HepG2 (cell line): ENCODE results near the gene MEX3C. TPM values are rescaled to one million over a fixed set of nuclear protein-coding genes. Genes with fewer than 3 reads are reported as not detected.

Experiments
- AGO2 ChIP-seq: fragments of 200-400 bp; formaldehyde crosslinking; optimal IDR thresholded peaks from 2 replicates; pipeline ENCODE3; 2017; ENCODE audit warnings: mild to moderate bottlenecking, low read depth, low read length, moderate library complexity
- BRF2 ChIP-seq: sonication (generic); formaldehyde crosslinking; IDR thresholded peaks from 2 replicates; pipeline ENCODE4 v1.8.1; 2022; ENCODE audit warnings: mild to moderate bottlenecking, missing genetic modification reagents
- CAMTA2 ChIP-seq: sonication (generic); formaldehyde crosslinking; IDR thresholded peaks from 2 replicates; pipeline ENCODE4 v1.4.0; 2020; ENCODE audit warnings: mild to moderate bottlenecking, missing genetic modification reagents, borderline replicate concordance
- HNRNPK ChIP-seq: fragments of 200-400 bp; formaldehyde crosslinking; IDR thresholded peaks from 2 replicates; pipeline ENCODE4 v1.6.1; 2018; ENCODE audit warnings: low read length, low read depth, moderate library complexity, mild to moderate bottlenecking; ENCODE audit not compliant: poor library complexity, severe bottlenecking
- IRX3 ChIP-seq: sonication (generic); formaldehyde crosslinking; IDR thresholded peaks from 2 replicates; pipeline ENCODE4 v1.8.1; 2023; ENCODE audit warnings: mild to moderate bottlenecking, low read depth, missing genetic modification reagents, borderline replicate concordance
- MXI1 ChIP-seq: IDR thresholded peaks from 3 replicates; pipeline ENCODE4 v1.6.1; 2012; ENCODE audit warnings: low read depth, low read length, inconsistent platforms, borderline replicate concordance
- PLSCR1 ChIP-seq: sonication (generic); formaldehyde crosslinking; IDR thresholded peaks from 2 replicates; pipeline ENCODE4 v1.5.0; 2020; ENCODE audit warnings: missing genetic modification reagents, mild to moderate bottlenecking, borderline replicate concordance
- RARA ChIP-seq: IDR thresholded peaks from 2 replicates; pipeline ENCODE4 v1.6.1; 2016; ENCODE audit warnings: missing genetic modification reagents, missing compliant biosample characterization
- SIN3A ChIP-seq: IDR thresholded peaks from 2 replicates; pipeline ENCODE4 v1.6.1; 2011; ENCODE audit warnings: low read depth, mild to moderate bottlenecking, control low read depth, low read length, borderline replicate concordance
- SIN3B ChIP-seq: fragments of 150-350 bp; IDR thresholded peaks from 2 replicates; pipeline ENCODE4 v1.6.1; 2014; ENCODE audit warnings: low read length
- SOX13 ChIP-seq, 3 experiments: fragments of 450-650 bp in 1 of 3; sonication (generic) in 1 of 3; formaldehyde crosslinking in 1 of 3; IDR thresholded peaks in 2 of 3; conservative IDR thresholded peaks in 1 of 3; 2 replicates each; pipeline versions ENCODE4 v1.5.0 to v1.6.1; 2016 to 2020; ENCODE audit warnings: antibody characterized with exemption in 1 of 3, mild to moderate bottlenecking in 1 of 3, missing compliant biosample characterization in 1 of 3, missing genetic modification reagents in 1 of 3, moderate library complexity in 1 of 3
- YY1 ChIP-seq: IDR thresholded peaks from 2 replicates; pipeline ENCODE4 v1.6.1; 2011; ENCODE audit warnings: low read length, low read depth, moderate library complexity, mild to moderate bottlenecking; ENCODE audit not compliant: insufficient read depth, insufficient replicate concordance
- ZIK1 ChIP-seq: sonication (generic); formaldehyde crosslinking; IDR thresholded peaks from 2 replicates; pipeline ENCODE4 v1.5.0; 2020; ENCODE audit warnings: mild to moderate bottlenecking, low read depth, missing genetic modification reagents, borderline replicate concordance
- ZNF263 ChIP-seq: sonication (generic); formaldehyde crosslinking; IDR thresholded peaks from 2 replicates; pipeline ENCODE4 v1.4.0; 2020; ENCODE audit warnings: missing genetic modification reagents
- ZNF451 ChIP-seq: sonication (generic); formaldehyde crosslinking; IDR thresholded peaks from 2 replicates; pipeline ENCODE4 v1.5.0; 2020; ENCODE audit warnings: mild to moderate bottlenecking, missing genetic modification reagents
- ZNF644 ChIP-seq: IDR thresholded peaks from 2 replicates; pipeline ENCODE4 v1.6.1; 2016; ENCODE audit warnings: low read depth
- ZSCAN25 ChIP-seq: sonication (generic); formaldehyde crosslinking; IDR thresholded peaks from 2 replicates; pipeline ENCODE4 v1.8.0; 2022; ENCODE audit warnings: mild to moderate bottlenecking, missing genetic modification reagents
- polyA plus RNA-seq, 8 experiments: library from polyadenylated mRNA; depleted of rRNA in 3 of 8; stranded (reverse) in 7 of 8; unstranded in 1 of 8; fragments of >200 nt; fragmentation: Illumina TruSeq in 4 of 8; extraction: Trizol in 4 of 8; gene quantifications; 2 replicates each; pipeline versions ENCODE4 v1.2.1 to v1.2.3, GENCODE V29; 2011 to 2016; ENCODE audit warnings: low read depth in 4 of 8, missing spikeins in 1 of 8, mixed read lengths in 1 of 8; ENCODE audit not compliant: insufficient read depth in 1 of 8
- total RNA-seq, 5 experiments: library from RNA; depleted of rRNA; stranded (reverse); fragments of >200 nt; fragmentation: Illumina TruSeq; extraction: Trizol; gene quantifications; 2 replicates each; pipeline ENCODE4 v1.2.3, GENCODE V29; 2016; ENCODE audit warnings: low read depth in 1 of 5
- TF ChIP-seq, protein P1 (sequence below): sonication (generic); formaldehyde crosslinking; IDR thresholded peaks from 2 replicates; pipeline ENCODE4 v1.5.1; 2020; ENCODE audit warnings: mild to moderate bottlenecking, missing genetic modification reagents, moderate library complexity
- TF ChIP-seq, protein P2 (sequence below): sonication (generic); formaldehyde crosslinking; IDR thresholded peaks from 2 replicates; pipeline ENCODE4 v1.5.0; 2020; ENCODE audit warnings: missing genetic modification reagents
- TF ChIP-seq, protein P3 (sequence below): IDR thresholded peaks from 2 replicates; pipeline ENCODE4 v1.6.1; 2016; ENCODE audit warnings: mild to moderate bottlenecking, missing biosample characterization, missing genetic modification reagents

The MEX3C gene
- total and polyA plus RNA-seq, 2 of the 13 experiments (the other 11 are each of a cell fraction or from before 2014, with no cell fraction given), result 34.8 to 36.4 TPM

GRCh38 chr18:51196811-51197660, 445 bp downstream of the MEX3C start (continued):
- TF ChIP-seq, protein P1, sequence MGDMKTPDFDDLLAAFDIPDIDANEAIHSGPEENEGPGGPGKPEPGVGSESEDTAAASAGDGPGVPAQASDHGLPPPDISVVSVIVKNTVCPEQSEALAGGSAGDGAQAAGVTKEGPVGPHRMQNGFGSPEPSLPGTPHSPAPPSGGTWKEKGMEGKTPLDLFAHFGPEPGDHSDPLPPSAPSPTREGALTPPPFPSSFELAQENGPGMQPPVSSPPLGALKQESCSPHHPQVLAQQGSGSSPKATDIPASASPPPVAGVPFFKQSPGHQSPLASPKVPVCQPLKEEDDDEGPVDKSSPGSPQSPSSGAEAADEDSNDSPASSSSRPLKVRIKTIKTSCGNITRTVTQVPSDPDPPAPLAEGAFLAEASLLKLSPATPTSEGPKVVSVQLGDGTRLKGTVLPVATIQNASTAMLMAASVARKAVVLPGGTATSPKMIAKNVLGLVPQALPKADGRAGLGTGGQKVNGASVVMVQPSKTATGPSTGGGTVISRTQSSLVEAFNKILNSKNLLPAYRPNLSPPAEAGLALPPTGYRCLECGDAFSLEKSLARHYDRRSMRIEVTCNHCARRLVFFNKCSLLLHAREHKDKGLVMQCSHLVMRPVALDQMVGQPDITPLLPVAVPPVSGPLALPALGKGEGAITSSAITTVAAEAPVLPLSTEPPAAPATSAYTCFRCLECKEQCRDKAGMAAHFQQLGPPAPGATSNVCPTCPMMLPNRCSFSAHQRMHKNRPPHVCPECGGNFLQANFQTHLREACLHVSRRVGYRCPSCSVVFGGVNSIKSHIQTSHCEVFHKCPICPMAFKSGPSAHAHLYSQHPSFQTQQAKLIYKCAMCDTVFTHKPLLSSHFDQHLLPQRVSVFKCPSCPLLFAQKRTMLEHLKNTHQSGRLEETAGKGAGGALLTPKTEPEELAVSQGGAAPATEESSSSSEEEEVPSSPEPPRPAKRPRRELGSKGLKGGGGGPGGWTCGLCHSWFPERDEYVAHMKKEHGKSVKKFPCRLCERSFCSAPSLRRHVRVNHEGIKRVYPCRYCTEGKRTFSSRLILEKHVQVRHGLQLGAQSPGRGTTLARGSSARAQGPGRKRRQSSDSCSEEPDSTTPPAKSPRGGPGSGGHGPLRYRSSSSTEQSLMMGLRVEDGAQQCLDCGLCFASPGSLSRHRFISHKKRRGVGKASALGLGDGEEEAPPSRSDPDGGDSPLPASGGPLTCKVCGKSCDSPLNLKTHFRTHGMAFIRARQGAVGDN, result peak; percentile 5; the same call in 1 of the 2 replicates
- TF ChIP-seq ZNF263 (peak; percentile 97), AGO2 (peak; percentile 75), SIN3A (0 out of 2 replicates have a peak, but pooled peaks have one; percentile 10), SIN3B (no peak), BRF2 (CRISPR knock-in tag) (no peak), RARA (CRISPR knock-in tag) (0 out of 2 replicates have a peak, but pooled peaks have one; percentile 4), YY1 (peak; percentile 81), CAMTA2 (CRISPR knock-in tag) (no peak), ZNF644 (CRISPR knock-in tag) (no peak), HNRNPK (peak; percentile 78), ZSCAN25 (CRISPR knock-in tag) (no peak), ZNF451 (0 out of 2 replicates have a peak, but pooled peaks have one; percentile 23), SOX13 (IDR thresholded peaks at IDR 0.05) (no peak), SOX13 (CRISPR knock-in tag; conservative IDR thresholded peaks at IDR 0.05 in 1 of 2, IDR thresholded peaks at IDR 0.05 in 1 of 2) (0 out of 4 replicates have a peak, but pooled peaks of 1 of the 2 experiments have one; percentile 43), MXI1 (0 out of 3 replicates have a peak, but pooled peaks have one; percentile 11), ZIK1 (no peak), PLSCR1 (CRISPR knock-in tag) (no peak), IRX3 (CRISPR knock-in tag) (no peak)
- TF ChIP-seq, protein P2, sequence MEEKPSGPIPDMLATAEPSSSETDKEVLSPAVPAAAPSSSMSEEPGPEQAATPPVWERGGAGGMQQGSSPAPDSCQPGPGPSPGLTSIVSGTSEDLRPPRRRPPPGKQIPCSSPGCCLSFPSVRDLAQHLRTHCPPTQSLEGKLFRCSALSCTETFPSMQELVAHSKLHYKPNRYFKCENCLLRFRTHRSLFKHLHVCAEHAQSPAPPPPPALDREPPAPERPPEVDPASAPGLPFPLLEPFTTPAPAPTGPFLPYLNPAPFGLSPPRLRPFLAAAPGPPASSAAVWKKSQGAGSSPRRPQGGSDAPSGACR, result no peak
- TF ChIP-seq, protein P3, sequence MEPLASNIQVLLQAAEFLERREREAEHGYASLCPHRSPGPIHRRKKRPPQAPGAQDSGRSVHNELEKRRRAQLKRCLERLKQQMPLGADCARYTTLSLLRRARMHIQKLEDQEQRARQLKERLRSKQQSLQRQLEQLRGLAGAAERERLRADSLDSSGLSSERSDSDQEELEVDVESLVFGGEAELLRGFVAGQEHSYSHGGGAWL (CRISPR knock-in tag), result peak; percentile 1; the same call in 1 of the 2 replicates
